HG02852 (cell line): Measurements from ENCODE around the gene CCDC91.
"Not testable (repeated sequence)": the region's sequence is repeated elsewhere in the genome, so short reads cannot be mapped to it uniquely, and the experiment has no call there.

Experiments
- ATAC-seq: cut with Tn5 transposase; IDR thresholded peaks from one replicate; pipeline ENCODE4 v1.9.1; 2021; ENCODE audit warnings: mild to moderate bottlenecking, moderate library complexity; ENCODE audit not compliant: unreplicated experiment

The CCDC91 gene

DNA sequence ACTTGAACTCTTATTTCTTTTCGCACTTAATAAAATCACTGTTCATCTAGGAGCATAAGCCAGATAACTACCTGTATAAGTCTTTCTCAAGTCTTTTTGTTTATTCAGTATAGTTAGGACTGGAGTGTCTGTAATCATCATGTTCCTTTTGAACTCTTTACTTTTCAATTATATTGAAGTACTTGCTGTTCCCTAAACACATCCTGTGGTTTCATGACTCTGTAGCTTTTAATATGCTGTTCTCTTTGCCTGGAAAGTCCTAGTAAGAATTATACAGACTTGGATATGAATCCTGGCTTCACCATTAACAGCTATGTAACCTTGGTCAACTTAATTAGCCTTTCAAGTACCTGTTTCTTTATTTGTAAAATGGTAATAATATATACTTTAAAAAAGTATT is 88.2 kb downstream of the CCDC91 start:
- no peak for ATAC-seq

DNA sequence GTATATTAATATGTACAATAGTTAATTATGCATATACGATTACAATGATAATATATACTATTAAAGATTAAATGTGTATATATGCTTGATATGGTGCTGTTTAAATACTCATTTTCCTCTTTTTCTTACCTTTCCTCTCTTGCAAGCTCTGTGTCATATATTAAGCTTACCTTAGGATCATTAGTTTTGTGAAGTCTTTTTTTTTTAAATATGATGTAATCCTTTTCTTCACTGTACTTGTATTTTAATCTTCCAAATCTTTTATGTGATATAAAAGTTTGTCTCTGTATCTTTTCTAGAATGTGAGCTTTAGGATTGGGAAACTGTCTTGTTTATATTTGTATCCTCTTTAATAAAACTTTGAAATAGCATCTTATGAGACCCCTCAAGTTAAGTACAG is 88.7 kb downstream of the CCDC91 start:
- no peak for ATAC-seq

DNA sequence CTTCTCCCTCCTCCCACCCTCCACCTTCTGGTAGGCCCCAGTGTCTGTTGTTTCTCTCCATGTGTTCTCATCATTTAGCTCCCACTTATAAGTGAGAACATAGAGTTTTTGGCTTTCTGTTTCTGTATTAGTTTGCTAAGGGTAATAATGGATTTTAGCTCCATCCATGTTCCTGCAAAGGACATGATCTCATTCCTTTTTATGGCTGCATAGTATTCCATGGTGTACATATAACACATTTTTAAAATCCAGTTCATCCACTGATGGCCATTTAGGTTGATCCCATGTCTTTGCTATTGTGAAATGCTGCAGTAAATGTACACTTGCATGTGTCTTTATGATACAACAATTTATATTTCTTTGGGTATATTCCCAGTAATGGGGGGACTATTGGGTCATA is 96.1 kb downstream of the CCDC91 start:
- ATAC-seq: no peak

- no peak for ATAC-seq
Observed at GRCh38 chr12:28290262-28290661, 100.0 kb downstream of the CCDC91 start.

- no peak for ATAC-seq
Observed at GRCh38 chr12:28292699-28293098, 102.4 kb downstream of the CCDC91 start.

DNA sequence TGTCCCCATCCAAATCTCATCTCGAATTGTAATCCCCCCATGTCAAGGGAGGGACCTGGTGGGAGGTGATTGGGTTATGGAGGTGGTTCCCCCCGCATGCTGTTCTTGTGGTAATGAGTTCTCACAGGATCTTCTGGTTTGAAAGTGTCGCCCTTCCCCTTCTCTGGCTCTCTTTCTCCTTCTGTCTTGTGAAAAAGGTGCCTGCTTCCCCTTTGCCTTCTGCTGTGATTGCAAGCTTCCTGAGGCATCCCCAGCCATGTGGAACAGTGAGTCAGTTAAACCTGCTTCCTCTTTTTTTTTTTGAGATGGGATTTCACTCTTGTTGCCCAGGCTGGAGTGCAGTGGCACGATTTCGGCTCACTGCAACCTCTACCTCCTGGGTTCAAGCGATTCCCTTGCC is 104.0 kb downstream of the CCDC91 start:
- ATAC-seq: no peak

DNA sequence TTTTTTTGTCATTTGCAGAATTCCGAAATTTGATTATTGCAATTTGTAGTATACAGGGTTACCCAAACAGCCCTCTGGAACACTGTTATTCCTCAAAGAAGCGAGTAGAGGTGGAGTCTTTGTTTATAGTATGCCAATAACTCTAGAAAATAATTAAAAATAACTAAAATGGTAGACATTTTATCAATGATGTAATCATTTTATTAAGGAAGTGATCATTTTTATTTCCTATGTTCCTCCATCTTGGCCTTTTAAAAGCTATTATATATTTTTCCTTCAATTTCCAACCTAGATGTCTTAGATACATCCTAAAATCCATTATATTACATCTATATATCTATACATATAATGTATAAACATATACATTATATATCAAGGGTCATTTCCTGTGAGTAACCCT is 106.0 kb downstream of the CCDC91 start:
- ATAC-seq: no peak

DNA sequence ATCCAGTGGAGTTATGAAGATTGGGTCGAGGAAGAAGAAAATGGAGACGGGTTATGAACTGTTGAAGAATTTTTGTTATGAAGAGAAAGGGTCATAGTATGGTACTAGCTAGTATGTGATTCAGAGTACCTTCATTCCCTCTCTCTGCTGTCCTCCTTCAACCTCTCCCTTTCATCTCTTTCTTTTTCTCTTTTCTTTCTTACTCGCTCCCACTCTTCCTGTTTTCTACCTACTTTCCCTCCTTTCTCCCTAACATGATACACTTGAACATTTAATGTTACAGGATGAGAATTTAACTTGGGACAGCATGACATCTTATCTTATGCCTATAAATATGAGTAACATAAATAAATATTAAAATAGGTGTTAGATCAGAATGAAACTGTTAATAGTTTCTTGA is 112.9 kb downstream of the CCDC91 start:
- no peak for ATAC-seq

DNA sequence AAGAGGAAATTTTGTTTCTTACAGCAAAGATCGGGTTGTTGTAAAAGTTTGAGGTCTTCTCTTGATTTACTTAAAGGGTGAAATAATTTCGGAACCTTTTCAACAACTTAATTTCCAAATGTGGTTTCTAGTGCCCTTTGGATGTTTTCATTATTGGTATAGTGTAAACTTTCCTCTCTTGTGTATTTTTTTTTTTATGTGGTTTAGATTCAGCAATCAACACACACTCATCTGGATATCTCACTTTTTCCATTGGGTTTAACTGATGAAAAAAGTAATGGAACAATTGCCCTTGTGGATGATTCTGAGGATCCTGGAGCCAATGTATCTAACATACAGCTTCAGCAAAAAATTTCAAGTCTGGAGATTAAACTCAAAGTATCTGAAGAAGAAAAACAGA is 116.3 kb downstream of the CCDC91 start:
- no peak for ATAC-seq

GRCh38 chr12:28308891-28309290 is 118.6 kb downstream of the CCDC91 start:
- ATAC-seq: no peak

- no peak for ATAC-seq
Observed at GRCh38 chr12:28313631-28314030, 123.4 kb downstream of the CCDC91 start.

DNA sequence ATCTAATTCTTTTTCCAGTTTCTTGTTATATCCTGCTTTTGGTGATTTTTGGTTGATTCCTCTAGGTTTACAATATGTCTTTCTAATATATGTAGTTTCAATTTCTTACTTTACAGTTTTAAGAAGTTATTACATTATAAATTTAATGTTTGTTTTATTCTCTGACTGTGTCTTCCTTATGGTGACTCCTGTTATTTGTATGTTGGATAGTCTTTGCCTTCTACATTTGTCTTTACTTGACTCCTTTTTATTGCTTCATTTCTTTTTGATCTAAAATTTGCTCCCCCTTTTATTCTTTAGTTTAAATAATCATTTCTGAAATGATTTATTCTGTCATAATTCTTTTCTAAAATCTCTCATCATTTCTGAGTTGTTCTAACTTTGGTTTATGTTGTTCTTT is 125.8 kb downstream of the CCDC91 start:
- ATAC-seq: no peak

GRCh38 chr12:28318273-28318672 is 128.0 kb downstream of the CCDC91 start:
- ATAC-seq: no peak

- no peak for ATAC-seq
Observed at GRCh38 chr12:28320353-28320752, 130.1 kb downstream of the CCDC91 start.

- no peak for ATAC-seq
Observed at GRCh38 chr12:28327722-28328121, 137.5 kb downstream of the CCDC91 start.

DNA sequence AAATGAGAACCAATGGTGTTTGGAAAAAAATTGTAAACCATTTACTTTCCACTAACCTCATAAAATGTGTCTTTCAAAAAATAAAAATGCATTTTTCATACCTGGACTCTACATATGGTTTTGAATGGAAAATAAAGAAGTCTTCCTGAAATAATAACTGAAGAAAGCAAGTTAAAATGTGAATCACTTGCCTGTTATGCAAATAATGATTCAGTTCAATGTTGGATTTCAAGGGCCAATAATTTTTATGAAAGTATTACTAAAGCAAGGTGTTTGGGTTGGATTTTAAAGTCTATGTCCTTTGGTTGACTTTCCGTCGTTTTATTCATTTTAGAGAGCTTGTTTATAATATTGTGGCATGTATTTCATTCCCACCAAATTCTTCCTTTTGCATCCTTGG is 138.7 kb downstream of the CCDC91 start:
- no peak for ATAC-seq

GRCh38 chr12:28329727-28330126 is 139.5 kb downstream of the CCDC91 start:
- ATAC-seq: not testable (repeated sequence)

DNA sequence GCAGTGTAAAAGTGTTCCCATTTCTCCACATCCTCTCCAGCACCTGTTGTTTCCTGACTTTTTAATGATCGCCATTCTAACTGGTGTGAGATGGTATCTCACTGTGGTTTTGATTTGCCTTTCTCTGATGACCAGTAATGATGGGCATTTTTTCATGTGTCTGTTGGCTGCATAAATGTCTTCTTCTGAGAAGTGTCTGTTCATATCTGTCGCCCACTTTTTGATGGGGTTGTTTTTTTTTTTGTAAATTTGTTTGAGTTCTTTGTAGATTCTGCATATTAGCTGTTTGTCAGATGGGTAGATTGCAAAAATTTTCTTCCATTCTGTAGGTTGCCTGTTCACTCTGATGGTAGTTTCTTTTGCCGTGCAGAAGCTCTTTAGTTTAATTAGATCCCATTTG is 140.0 kb downstream of the CCDC91 start:
- not testable (repeated sequence) for ATAC-seq

DNA sequence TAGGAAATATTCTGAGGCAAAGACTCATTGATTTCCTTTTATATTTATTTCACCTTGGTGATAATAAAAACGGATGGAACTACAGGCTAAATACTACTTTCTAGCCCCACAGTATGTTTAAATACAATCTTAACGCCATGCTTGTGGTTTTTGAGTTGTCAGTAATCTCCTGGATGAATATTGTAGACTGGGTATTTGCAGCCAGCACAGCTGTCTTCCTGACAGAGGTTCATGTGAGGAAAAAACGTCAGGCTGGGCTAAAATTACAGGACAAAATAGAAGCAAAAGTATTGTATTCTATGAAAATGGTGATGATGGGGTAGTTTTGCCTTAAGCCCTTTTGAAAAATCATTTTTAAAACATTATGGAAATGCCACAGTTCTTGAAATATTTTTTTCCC is 140.9 kb downstream of the CCDC91 start:
- no peak for ATAC-seq

- no peak for ATAC-seq
Observed at GRCh38 chr12:28340261-28341045, 150.2 kb downstream of the CCDC91 start.

- no peak for ATAC-seq
Observed at GRCh38 chr12:28343713-28344112, 153.5 kb downstream of the CCDC91 start.

GRCh38 chr12:28346567-28346966 is 156.3 kb downstream of the CCDC91 start:
- no peak for ATAC-seq

- ATAC-seq: no peak
Observed at GRCh38 chr12:28349196-28349595, 158.9 kb downstream of the CCDC91 start.
